Stimulated activated CD4-positive, alpha-beta T cell treated with anti-CD3 and anti-CD28 coated beads, Interleukin-15, amount 100 ng/mL, for 24 hours (primary cell): ENCODE measurements around the gene GRAMD2B.
"Not testable (repeated sequence)": the region's sequence is repeated elsewhere in the genome, so short reads cannot be mapped to it uniquely, and the experiment has no call there.

Experiments used
- DNase-seq: peaks from one replicate; pipeline ENCODE4 v3.0.0-alpha.2; 2020

GRAMD2B gene

DNA sequence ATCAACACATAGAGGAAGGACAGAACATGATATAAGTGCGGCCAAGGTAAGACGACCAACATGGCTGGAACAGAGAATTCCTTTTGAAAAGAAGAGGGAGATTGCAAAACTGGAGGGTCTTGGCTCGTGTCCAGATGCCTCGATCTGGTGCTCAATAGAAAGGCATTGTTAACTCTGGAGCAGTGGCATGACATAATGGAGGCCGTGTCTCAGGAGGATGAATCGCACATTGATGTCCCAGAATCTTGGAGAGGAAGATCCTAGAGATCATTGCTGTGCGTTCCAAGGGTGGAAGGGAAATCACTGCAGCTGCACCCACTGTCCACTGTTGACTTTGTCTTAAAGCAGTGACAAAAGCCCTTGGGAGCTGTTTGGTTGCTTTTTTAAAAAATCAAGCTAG is 30.9 kb downstream of the GRAMD2B start:
- DNase-seq = no peak

- no peak for DNase-seq
These were observed 31.3 kb downstream of the GRAMD2B start for GRCh38 chr5:126454535-126454934.

- no peak for DNase-seq
These were observed 32.1 kb downstream of the GRAMD2B start for GRCh38 chr5:126455264-126455663.

- no peak for DNase-seq
These were observed 32.5 kb downstream of the GRAMD2B start for GRCh38 chr5:126455728-126456127.

DNA sequence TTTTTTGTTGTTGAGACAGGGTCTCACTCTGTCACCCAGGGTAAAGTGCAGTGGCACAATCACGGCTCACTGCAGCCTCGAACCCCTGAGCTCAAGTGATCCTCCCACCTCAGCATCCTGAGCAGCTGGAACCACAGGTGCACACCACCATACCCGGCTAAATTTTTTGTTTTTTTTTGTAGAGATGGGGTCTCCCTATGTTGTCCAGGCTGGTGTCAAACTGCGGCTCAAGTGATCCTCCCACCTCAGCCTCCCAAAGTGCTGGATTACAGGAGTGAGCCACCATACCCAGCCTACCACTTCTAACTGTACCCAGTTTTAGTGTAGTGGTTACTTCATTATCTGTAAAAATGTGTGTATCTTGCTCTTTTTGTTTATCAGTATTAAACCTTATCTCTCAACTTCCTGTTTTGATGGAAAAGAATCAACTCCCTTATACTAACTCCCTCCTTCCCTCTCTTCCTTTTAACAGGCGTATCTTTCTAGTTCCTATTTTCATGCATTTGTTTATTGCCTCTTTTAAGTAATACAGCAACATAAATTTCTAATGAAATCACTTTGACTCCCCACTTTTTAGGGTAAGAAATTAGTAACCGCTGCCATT is 33.1 kb downstream of the GRAMD2B start:
- DNase-seq = no peak

- DNase-seq = no peak
These were observed 37.2 kb downstream of the GRAMD2B start for GRCh38 chr5:126460459-126460858.

DNA sequence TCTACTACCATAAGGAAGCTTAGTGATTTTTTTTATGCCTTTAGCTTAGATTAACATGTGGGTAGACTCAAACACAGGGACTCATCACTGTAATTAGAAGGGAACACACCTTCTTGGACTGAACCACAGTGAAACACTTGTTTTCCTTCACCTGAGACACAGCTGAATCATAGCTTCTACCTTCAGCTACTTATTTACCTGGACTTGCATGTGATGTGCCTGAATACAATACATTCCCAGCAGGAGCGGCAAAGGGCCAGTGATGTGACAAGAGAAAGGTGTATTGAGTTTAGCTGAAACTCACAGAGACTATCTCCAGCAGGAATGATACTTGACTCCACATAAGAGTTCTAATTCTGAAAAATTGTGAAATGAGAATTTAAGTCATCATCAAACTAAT is 37.8 kb downstream of the GRAMD2B start:
- no peak for DNase-seq

- DNase-seq = no peak
These were observed 38.6 kb downstream of the GRAMD2B start for GRCh38 chr5:126461838-126462237.

GRCh38 chr5:126462239-126463014 is 39.2 kb downstream of the GRAMD2B start:
- no peak for DNase-seq

DNA sequence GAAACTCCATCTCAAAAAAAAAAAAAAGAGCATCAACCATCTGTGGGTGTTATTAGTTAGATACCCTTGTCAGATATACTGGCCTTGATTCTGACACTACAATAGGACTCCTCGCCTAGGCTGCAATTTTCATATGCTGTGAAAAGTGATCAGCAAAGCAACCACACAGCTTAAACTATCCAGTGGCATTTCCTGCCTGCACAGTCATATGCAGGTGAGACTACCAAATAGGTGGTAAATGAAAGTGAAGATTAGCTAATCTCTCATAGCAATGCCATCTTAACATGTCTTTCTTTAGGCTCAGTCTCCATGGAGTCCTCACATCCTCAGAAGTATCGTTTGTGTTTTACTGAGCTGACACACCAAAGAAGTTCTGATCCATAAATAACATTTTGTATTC is 40.8 kb downstream of the GRAMD2B start:
- no peak for DNase-seq

DNA sequence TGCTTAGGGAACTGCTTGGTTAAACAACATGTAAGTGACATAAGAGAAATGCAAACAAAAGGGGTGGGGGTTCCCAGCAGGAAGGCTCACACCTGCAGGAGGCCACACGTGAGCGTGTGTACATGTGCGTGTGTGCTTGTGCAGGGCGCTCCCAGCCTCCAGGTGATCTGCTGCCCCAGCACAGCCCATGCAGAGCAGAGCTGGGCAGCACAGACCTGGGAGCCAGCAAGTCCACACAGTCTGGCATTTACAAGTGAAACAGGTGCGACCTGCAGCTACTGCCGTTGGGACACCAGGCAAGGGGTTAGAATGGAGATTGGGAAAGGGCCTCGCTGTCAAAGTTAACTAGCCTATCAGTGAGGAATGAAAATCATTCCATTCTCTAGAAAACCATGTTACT is 41.8 kb downstream of the GRAMD2B start:
- no peak for DNase-seq

DNA sequence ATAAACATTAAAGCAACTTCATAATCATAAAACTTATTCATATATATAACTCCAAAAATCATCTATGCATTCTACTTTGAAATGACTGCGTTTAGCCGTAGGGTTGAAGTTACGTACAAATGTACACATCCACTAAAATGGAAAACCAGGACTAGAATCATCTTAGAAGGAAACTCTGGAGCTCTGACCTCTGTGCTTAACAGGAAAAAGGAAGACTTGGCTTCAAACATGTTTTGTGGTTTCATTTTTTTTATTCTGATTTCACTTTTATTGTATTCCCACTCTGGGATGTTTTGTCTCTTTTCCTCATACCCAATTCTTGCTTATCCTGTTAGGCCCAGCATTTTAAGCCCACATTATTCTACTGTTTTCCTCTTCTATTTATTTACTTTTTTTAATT is 44.9 kb downstream of the GRAMD2B start:
- DNase-seq = no peak

GRCh38 chr5:126469536-126470316 is 46.5 kb downstream of the GRAMD2B start:
- no peak for DNase-seq

GRCh38 chr5:126470529-126470928 is 47.3 kb downstream of the GRAMD2B start:
- DNase-seq = not testable (repeated sequence)

- DNase-seq = no peak
These were observed 48.0 kb downstream of the GRAMD2B start for GRCh38 chr5:126471247-126471646.

DNA sequence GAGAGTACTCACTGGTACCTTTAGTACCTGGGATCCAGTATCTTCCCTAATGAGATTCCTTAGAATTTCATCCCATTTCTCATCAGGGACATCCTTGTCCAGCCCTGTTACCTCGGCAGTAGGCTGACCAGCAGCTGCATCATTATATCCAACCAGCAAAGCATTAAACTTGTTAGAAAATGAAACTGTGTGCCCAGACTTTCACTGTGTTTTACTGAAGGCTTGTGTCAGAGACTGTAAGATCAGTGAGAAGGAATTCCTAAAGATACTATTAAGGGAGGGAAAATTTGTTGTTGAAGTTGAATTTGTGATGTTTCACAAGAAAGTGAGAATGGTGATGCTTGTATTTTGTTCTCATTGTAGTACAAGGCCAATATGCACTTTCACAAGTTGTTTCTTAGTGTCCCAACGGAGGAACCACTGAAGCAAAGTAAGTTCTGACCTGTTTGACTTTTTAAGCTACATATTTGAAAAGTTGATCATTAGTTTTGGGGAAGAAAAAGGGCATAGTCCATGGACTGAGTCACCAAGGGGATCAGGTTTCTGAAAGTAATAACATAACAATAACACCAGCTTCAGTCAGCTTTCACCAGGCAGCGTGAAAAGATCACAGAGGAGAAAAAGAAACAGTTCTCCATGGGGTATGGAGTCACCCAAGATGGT is 48.8 kb downstream of the GRAMD2B start:
- no peak for DNase-seq

DNA sequence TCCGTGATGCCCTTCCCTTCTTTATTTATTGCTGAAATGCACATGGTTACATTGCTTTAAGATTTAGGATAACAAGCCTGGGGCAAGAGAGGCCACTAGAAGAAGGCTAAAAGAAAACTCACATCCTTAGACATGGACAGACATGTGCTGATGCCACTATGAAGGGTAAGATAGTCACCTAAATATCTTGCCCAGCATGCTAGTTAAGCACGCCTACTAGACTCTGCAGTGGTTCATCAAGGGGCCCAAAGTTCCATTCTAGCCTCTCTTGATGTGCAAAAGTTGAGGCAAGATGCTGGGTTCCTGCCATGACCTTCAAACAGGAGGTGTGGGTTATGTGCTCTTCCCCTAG is 49.3 kb downstream of the GRAMD2B start:
- DNase-seq = no peak

GRCh38 chr5:126477294-126478117 is 54.3 kb downstream of the GRAMD2B start:
- no peak for DNase-seq

- DNase-seq = no peak
These were observed 56.6 kb downstream of the GRAMD2B start for GRCh38 chr5:126479810-126480209.

DNA sequence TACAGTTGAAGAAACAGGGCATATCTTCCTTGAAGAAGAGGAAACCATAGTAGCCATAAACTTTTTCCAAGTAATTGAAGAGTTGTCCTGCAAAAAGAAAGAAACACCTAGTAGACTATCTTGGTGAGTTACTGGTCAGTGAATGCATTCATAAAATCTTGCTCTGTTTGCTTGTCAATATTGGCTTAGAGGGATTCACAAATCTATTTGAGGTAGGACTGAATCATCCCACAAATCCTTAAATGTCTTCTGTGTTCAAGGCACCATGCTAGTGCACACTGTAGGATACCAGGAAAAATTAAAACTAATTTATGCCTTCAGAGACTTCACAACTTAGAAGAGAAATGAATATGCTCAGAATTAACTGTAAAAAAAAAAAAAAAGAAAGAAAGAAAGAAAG is 57.6 kb downstream of the GRAMD2B start:
- no peak for DNase-seq

GRCh38 chr5:126481243-126481642 is 58.0 kb downstream of the GRAMD2B start:
- no peak for DNase-seq

- DNase-seq = no peak
These were observed 59.4 kb downstream of the GRAMD2B start for GRCh38 chr5:126482591-126482990.

- DNase-seq = no peak
These were observed 59.9 kb downstream of the GRAMD2B start for GRCh38 chr5:126483156-126483555.
